Left renal pelvis (tissue), 4 donors: ENCODE measurements around the gene GSAP. TPM values are rescaled to one million over a fixed set of nuclear protein-coding genes. Genes with fewer than 3 reads are reported as not detected.

Source experiments
- DNase-seq, 4 donors: peaks; one replicate each; pipeline ENCODE4 v3.0.0-alpha.2; 2013; ENCODE audit warnings: low read depth in 4 of 4, low spot score in 3 of 4
- polyA plus RNA-seq, 4 donors: library from polyadenylated mRNA; unstranded; fragments of 120-200 nt; gene quantifications; one replicate each; pipeline ENCODE4 v1.2.1, GENCODE V29; 2013; ENCODE audit not compliant: insufficient read length in 4 of 4

Gene GSAP
- polyA plus RNA-seq, 4 donors = 8.5 to 13.3 (median 12.0) TPM

DNA sequence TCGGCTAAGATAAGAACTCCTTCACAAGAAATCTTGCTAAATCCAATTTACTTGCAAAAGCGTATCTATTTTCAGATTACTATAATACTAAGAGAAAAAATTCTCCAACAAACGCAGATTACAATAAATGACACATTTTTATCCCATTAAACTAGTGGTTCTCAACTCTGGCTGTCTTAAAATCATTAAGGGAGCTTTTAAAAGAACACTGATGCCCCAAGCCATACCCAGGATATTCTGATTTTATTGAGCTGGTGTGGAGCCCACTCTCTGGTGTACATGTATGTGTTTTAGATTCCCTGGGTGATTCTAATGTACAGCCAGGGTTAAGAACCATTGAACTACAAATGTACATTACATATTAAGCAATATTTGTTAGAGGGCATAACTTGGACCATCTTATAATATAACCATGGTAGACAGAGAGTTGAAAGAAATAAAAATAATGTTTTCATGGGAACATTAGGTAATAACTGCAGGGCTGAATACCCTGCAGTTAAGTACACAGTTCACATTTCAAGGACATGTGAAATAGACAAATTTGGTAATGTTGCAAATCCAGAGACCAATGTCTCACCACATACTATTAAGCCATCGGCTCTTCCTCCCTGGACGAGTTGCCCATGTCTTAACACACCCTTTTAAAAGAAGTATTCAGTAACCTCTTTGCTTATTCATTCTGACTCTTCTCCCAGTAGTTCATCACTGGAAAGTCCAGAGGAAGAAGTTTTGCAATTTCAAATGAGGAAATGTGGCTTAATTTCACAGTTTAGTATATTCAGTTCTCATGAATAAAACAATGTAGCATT, 6.2 kb downstream of the GSAP start:
- no peak for DNase-seq

DNA sequence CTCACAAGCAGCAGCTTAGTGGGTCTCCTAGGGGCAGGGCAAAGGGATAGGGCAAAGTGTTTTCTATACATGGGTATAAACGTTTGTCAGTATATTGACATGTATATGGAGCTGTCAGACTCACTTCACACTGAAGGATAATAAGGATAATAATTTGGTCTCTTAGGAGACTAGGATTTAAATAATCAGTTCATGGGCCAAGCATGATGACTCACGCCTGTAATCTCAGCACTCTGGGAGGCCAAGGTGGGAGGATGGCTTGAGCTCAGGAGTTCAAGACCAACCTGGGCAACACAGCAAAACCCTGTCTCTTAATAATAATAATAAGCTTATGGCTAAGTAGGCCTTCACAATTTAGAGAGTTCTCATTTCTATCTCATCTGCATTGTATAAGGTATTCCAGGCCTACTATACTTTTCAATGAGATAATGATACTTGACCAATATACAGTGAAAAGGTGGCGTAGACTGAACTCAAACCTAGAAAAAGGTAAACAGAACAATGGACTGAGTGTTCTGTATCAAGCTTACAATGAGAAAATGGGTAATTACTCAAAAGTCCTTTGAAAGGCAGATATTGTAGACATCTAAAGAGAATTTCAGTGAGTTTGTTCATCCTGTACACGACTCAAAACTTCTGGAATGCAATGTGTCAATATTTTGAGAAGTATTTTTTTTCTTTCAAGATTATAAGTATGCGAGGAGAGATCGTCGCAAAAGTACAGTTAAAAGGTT, 7.0 kb downstream of the GSAP start:
- no peak for DNase-seq

DNA sequence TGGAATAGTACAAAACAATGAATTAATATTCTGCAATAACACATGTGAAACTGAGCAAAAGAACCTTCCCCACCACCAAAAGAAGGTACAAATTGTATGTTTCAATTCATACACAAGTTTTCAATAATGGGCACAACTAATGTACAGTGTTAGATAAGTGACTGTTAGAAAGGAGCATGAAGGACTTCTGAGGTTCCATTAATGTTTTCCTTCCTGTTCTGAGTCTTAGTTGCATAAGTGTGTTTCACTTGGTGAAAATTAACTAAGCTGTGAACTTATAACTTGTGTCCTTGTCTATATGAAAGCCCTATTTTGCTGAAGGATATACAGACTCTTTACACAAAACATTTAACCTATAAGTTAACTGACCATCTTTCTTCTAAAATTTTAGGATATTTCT, 8.2 kb downstream of the GSAP start:
- no peak for DNase-seq

DNA sequence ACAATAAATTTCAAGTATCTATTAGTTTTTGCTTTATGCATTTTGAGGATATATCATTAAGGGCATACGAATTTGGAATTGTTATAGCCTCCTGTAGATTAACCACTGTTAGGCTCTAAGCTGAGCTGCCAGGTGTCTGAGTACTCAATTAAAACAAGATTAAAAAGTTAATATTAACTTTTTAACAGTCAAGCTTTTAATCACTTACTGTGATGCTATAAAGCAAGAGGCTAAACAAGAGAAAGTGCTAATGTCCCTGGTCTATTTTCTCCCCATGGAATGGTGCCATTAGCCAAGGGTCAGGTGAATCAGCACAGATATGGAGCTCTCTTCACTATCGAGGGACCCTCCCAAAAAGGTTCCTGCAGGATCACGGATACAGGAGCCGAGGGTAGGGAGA, 9.7 kb downstream of the GSAP start:
- no peak for DNase-seq

DNA sequence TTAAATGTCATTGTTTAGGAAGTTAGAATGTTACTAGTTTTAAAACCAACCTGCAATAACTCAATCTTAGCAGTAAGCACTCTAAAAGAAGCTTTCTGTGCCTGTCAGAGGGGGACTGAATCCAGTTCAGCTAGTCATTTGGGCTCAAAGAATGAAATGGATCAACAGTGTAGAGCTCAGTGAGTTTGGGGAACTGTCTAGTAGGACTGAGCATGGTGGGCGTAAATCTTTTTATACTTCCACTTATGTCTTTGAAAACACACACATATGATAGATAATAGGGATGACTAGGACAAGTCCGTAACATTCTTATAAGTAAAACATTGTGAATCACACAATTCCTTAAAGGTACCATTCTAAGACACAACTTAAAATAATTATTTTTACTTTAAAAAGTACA, 11.5 kb downstream of the GSAP start:
- no peak for DNase-seq

DNA sequence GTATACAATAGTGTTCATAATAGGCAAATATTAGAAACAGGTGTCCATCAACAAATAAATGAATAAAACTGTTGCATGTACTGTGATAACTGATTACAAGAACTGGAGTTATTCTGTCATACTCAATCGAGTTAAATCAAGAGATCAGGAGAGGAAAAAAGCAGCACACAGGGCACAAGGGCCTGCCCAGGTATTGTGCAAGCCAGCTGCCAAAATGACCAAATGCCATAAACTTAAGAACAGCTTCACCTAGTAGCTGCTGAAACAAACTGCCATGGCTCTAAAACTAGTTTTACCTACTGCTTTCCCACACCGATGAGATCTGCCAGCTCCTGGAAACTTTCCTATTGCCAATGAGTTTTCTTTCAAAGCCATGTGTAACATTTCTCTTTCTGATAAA, 12.2 kb downstream of the GSAP start:
- no peak for DNase-seq

DNA sequence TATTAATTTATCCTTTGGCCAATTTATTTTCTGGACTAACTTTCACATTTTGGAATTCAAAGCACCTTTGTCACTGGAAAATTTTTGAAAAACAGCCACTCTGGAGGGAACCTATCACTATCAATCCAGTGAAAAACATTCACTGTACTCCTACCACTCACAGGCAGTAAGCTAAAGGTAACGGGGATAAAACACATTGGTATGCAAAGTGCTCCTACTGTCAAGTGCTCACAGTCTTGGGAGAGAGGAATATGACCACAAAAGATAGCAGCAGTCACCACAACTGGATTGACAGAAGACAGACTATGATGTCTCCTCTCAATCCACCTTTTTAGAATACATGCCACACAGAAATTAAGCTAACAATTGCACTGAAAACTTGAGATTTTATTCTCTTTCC, 13.3 kb downstream of the GSAP start:
- no peak for DNase-seq

DNA sequence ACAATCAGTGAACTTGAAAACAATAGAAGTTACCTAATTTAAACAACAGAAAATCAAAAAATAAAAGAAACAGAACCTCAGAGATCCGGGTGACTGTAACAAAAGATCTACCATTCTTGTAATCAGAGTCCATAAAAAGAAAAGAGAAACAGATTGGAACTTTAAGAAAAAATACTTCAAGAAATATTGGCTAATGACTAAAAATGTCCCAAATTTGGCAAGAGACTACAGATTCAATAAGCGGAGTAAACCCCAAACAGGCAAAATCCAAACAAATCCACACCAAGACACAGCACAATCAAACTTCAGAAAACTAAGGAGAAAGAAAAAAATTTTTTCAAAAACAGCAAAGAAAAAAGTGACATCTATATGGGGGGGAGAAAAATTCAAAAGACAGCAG, 15.1 kb downstream of the GSAP start:
- DNase-seq = no peak

DNA sequence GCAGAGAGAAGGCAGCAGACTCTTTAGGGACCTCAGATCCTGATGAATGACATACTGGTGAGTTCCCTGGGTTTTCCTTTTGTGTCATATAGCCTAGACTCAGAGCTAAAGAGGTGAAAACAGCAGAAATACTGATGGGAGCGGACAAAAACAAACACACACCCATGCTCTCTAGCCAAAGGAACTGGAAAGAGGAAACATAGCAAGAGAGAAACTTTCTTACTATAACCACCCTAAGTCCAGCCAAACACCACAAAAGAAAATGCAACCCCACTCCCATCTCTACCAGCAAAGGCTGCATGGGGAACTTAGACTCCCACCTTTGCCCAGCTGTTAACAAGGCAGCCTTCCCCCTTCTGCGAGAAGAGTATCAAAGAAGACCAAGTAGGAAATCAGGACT, 16.3 kb downstream of the GSAP start:
- no peak for DNase-seq

DNA sequence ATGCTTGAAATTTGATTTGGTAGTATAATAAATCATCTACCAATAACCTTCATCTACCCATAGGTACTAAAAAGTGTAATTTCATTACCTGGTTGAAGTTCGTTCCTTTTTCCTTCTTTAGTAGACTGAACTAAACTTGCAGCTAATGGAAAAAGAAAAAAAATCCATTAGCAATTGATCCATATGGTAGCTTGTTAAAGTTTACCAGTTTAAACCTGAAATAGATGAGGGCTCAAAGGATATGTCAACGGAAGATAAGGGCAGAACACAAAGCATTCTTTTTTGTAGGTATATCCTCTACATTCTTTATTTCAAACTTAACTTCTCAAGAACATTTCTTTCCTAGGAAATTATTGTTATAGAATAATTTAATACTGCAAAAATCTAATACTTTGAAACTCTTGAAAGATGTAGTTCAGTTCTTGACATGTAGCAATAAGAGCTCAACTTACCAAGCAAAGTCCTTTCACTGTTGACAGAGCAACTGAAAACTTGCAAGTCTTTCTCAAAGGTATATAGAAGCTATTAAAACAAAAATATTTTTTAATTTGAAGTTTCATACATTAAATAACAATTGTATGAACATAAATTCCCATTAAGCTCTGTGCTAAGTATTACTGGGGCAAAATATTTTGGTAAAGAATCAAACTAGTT, 19.1 kb downstream of the GSAP start:
- DNase-seq = no peak

DNA sequence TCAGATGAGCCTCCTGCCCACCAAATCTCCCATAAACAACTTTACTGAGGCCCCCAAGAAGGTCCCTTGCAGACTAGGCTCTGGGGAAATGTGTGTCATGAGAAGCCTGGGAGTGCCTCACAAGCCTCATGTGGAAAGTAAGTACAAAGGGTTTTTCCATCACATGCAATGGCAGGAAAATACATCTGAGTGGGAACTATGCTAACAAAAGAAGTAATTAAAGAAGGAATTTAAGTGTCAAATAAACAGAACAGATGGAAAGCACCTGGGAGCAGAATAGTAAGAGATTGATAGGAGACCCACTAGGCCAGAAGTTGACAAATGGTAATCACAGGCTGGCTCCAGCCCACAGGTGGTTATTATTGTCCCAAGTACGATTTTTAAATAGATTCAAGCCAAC, 20.5 kb downstream of the GSAP start:
- peak in 1 of 4 donors; percentile 31 for DNase-seq

DNA sequence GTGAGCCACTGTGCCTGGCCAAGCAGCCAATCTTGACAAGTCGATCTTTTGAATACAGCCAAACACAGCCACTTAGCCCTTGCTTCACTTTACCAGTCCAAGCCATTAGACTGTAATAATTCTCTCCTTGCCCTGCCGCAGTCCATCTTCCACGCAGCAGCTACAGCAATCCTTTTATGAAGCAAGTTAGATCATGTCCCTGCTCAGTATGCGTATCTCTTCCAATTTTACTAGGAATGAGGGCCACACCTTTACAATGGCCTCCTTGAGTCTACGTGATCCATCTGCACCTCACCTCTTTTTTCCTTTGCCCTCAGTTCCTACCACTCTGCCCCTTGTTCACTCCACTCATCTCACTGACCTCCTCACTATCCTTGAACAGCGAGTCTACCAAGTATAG, 22.2 kb downstream of the GSAP start:
- DNase-seq = no peak

DNA sequence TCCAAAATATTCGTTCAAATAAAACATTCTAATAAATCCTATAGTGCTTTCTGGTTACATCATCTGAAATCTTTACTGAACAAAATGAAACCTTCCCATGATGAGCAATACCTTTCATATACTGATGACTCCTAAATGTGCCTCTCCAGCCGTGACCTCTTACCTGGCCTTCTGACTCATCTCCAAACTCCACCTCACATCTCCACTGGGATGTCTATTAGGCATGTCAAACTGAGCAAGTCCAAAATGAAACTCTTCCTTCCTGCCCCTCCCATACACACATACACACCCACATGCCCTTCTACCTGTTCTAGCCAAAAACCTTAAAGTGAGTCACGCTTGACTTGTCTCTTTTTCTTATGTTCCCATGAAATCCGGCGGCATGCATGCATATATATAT, 22.9 kb downstream of the GSAP start:
- no peak for DNase-seq

DNA sequence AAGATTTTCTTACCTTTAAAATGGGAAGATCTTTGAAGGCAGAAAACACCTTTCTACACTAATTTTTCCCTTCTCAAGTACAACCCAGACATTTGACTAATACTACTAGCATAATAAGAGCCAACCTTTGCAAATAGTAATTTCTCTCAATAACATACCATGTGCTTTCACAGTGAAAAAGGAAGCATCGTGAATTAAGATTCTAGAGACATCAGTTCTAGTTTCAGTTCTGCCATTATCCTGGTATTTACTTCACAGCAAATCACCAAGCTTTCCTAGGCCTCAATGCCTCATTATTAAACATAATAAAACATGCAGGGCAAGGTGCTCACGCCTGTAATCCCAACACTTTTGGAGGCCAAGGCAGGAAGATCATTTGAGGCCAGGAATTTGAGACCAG, 24.9 kb downstream of the GSAP start:
- DNase-seq = no peak

DNA sequence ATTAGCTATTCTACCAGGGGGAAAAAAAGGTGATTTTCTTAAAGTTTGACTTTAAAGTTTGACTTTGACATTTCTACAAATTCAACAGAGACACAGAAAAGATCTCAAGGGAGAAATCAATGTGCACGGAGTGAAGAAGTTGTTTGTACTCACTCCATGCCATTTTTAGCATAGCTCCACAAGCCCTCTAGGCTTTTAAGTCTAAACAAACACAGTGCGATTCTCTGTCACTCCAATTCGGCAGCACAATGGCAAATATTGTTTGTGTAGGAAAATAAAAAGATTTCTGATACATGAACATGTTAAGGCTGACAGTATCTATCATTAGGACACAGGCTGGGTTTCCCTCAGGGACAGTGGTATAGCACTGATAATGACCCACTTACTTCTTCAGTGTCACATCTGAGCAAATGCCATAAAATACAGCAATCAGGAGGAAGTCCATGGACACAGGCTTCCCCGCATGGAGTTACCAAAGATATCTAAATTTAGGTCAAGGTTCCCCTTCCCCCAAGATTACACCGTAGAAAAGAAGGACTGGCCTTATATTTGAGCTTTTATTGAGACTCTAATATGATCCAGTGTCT, 28.0 kb downstream of the GSAP start:
- no peak for DNase-seq

DNA sequence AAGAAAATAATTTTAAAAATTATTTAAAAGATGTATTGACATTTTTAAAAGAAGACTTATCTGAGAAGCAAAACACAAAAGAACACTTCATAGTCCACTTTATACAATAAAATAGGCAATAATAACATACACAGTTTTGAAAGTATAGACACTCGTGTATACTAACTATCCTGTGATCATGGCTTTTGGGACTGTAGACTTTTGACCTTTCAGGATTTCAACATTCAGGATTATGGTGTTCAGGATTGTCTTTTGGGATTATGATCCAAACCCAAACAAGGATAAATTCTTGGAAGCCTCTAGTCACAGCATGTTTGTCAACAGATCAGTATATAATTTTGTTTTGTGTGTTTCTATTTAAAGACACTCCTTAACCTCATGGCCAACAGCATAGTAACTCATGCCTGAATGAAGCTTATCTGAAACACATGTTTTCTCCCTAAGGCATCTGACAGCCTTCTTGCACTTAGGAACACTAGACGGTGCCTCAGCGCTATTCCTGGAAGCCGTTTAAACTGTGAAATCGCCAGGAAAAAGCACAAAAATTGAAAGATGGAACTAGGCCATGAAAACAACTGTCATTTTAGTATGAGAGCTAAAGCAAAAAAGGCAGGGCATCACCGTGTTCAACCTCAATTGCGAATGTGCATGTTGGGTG, 29.9 kb downstream of the GSAP start:
- no peak for DNase-seq

DNA sequence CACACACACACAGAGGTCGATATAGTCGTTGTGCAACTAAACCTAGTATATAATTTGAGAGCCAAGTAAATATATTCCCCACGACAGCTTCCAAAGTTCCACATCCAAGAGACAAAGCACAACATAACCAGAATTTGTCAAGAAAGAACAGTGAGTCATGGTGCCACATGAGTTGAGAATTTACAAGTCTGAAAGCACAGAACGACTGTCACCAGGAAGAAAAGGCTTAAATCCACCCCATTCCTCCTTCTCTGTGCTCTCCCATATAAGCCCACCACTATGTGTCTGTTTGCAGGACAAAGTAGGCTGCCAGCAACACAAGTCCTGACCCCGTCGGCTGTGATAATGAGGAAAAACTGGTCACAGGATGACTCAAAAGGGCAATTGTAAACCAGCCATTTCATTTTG, 32.8 kb downstream of the GSAP start:
- no peak for DNase-seq

DNA sequence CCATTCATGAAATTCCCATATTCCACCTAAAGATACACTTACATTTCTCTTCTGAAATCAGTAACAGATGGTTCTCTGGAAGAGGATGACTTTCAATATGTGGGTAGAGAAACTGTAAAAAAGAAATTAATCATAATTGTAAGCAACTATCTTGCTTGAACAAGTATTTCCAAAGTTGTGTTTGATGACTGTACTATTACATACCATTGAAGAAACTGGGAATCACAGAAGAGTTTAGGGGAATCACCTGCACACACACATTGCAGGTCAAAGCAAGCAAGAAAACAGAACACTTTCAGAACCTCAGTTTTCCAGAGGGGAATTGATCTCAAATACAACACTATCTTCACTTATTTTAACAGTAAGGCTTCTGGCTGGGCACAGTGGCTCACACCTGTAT, 33.6 kb downstream of the GSAP start:
- no peak for DNase-seq

DNA sequence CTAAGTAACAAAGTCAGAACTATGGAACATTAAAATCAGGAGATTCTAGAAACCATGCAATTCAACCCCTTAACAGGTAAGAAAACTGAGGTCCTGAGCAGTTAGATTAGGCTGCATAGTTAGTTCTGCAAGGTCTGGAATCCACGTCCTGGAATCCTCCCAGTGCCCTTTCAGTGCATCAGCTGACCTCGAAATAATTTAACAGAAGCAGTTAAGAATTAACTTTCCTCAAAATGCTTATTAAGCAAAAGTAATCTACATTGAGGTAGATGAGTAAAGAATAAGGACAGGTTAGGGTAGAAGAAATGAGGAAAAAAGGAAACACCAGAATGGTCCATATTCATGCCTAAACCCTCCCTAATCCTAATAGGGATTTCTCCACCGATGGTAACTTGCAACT, 37.6 kb downstream of the GSAP start:
- DNase-seq = no peak

DNA sequence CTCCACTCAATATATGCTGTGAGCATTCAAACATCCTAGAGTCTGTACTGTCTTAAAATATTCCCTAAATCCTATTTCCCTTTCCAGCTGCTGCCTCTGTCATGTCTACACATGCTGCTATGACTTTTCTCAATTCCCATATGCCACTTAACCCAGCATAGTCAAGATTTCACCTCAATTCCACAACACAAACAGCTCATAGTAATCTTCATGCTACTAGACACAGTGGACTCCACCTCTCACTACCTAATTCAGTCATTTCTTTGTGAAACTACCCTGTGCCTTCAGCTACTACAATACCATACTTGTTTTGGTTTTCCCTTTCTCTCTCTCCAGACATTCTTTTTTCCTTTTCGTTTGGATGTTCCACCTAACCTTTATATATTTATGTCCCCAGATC, 45.5 kb downstream of the GSAP start:
- DNase-seq = no peak

DNA sequence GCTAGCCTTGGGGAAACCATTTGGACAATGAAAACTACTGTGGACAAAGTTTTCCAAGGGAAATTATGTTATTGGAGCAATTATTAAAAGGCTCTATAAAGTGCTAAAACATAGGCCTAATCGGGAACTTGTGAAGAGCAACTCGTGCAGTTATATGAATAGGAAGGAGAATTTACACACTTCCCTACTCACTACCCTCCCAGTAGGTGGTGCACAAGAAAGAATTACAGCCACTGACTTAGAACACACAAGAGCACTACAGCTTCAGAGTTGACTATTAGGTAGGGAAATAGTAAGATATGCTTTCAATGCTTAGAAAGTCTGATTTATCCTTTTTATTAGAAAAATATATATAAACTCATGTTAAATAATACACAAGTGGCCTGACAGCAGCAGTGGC, 47.2 kb downstream of the GSAP start:
- DNase-seq = no peak
